IPS-NIHi7 (cell line): ENCODE data around the gene RPS6KC1.
"Not testable (repeated sequence)": the region's sequence is repeated elsewhere in the genome, so short reads cannot be mapped to it uniquely, and the experiment has no call there.

Experiments used
- DNase-seq: peaks from one replicate; pipeline ENCODE4 v3.0.0; 2012; ENCODE audit warnings: mixed read lengths; ENCODE audit errors: extremely low spot score

Gene RPS6KC1, protein sequence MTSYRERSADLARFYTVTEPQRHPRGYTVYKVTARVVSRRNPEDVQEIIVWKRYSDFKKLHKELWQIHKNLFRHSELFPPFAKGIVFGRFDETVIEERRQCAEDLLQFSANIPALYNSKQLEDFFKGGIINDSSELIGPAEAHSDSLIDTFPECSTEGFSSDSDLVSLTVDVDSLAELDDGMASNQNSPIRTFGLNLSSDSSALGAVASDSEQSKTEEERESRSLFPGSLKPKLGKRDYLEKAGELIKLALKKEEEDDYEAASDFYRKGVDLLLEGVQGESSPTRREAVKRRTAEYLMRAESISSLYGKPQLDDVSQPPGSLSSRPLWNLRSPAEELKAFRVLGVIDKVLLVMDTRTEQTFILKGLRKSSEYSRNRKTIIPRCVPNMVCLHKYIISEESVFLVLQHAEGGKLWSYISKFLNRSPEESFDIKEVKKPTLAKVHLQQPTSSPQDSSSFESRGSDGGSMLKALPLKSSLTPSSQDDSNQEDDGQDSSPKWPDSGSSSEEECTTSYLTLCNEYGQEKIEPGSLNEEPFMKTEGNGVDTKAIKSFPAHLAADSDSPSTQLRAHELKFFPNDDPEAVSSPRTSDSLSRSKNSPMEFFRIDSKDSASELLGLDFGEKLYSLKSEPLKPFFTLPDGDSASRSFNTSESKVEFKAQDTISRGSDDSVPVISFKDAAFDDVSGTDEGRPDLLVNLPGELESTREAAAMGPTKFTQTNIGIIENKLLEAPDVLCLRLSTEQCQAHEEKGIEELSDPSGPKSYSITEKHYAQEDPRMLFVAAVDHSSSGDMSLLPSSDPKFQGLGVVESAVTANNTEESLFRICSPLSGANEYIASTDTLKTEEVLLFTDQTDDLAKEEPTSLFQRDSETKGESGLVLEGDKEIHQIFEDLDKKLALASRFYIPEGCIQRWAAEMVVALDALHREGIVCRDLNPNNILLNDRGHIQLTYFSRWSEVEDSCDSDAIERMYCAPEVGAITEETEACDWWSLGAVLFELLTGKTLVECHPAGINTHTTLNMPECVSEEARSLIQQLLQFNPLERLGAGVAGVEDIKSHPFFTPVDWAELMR

DNA sequence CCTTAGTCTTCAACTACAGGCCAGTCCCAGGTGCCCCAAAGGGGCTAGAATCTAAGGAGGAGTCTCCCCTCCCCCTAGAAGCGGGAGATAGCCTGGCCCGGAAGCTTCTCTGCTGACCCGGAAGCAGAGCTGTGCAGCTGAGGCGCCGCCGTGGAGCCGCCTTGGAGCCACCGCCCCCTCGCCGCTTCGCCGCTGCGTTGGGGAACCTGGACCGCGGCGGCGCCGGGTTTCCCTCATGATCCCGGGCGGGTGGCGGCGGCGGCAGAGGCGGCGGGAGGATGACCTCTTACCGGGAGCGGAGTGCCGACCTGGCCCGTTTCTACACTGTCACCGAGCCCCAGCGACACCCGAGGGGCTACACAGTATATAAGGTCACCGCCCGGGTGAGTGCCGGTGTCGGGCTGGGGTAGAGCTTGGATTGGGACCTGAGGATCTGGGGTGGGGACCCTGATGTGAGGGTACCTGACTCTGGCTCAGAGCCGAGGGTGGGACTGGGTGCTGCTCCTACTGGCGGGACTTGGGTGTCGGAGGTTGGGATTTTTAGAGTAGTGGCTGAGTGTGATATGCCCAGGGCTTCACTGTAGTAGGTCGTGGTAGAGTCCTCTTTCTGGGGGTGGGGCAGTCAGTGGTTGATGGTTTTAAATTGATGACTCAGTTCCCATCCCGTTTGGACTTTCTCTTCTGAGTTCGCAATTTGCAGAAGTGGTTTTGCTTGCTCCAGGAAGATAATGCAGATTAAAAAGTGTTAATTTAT is at the start of gene RPS6KC1:
RPS6KC1 (plus strand) TSS at position 115 of the 754 bp plus-strand sequence; CDS start at position 279, 164 bp downstream.
- DNase-seq: peak; percentile 93

DNA sequence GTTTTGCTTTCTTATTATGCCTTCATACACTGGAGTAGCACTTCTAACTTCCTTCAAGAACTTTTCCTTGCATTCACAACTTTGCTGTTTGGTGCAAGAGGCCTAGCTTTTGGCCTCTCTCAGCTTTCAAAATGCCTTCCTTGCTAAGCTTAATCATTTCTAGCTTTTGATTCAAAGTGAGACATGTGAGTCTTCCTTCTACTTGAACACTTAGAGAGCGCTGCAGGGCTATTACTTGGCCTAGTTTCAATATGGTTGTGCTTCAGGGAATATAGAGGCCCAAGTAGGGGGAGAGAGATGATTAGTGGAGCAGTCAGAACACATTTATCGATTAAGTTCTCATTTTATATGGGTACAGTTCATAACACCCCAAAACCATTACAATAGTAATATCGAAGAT is 47.8 kb upstream of the RPS6KC1 start:
- DNase-seq: no peak

DNA sequence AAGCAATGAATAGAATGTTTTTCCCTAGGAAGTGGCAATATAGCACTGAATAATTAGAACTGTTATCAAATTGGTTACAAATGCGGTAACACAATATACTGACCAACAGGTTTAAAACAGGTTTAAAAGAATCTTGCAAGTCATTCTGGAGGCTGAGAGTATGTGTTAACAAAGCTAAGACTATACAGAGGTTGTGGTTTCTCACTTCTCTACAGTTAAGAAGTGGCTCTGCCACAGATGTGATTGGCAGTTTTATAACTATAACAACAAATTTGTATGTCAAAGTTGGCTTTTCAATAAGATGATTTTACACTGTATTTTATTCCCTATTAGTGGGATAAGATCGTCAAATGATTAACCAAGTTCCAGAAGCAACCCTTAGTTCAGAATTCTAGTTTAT is 42.5 kb upstream of the RPS6KC1 start:
- no peak for DNase-seq

DNA sequence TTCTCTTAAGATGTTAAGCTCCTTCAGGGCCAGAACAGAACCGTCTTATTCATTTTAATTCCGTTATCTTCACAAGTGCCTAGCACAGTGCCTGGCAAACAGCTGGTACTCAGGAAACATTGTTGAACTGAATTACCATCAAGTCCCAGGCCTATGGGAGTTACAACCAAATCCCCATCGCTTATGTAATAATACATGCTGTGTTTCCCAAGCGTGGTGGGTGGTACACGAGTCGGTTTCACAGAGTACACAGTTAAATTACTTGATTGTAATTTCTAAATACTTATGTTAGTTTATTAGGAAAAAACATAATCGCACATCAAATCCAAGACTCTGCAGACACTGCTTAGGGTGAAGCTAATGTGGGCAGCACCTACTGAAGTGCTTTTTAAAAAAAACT is 36.4 kb upstream of the RPS6KC1 start:
- DNase-seq: no peak

DNA sequence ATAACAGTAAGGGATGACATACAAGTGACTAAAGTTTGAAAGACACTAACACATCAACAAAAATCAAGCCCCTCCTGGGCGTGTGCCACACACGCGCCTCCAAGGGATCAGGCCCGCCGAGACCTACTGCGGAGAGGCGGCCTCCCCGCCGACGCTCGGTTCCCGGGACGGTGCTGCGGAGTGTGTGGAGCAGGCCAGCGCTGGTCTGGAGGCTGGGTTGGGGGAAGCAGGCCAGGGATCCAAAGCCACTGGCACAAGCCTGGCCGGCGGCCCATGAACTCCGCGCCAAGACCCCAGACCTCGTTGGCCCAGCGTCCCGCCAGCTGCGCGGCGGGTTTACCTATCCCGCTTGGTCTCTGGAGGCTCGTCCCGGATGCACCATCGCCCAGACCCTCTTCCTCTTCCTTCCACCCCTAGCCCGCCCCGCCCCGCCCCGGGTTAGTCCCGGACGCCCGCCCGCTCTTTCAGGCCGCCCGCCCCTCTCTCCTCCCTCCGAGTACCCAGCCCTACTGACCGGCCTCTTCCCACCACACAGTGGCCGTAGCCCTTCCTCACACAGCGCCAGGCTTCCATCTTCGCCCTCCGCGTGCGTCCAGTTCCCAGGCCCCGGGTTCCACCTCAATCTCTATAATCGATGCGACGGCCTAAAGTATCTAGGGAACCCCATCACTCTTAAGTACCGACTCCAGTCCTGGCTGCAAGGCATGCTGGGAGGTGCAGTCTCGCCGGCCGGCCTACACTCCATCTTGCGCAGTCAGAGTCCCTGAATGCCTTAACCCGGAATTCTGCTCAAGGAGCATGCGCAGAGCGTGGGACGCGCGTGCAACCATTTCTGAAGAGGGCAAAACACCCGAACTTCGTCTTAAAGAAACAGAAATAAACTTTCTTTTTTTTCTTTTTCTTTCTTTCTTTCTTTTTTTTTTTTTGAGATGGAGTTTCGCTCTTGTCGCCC is 35.7 kb upstream of the RPS6KC1 start, which contains the start of gene ANGEL2:
ANGEL2 (minus strand) TSS at position 769 of the 952 bp plus-strand sequence; CDS start at position 573, 196 bp downstream.
- peak; percentile 96 for DNase-seq

DNA sequence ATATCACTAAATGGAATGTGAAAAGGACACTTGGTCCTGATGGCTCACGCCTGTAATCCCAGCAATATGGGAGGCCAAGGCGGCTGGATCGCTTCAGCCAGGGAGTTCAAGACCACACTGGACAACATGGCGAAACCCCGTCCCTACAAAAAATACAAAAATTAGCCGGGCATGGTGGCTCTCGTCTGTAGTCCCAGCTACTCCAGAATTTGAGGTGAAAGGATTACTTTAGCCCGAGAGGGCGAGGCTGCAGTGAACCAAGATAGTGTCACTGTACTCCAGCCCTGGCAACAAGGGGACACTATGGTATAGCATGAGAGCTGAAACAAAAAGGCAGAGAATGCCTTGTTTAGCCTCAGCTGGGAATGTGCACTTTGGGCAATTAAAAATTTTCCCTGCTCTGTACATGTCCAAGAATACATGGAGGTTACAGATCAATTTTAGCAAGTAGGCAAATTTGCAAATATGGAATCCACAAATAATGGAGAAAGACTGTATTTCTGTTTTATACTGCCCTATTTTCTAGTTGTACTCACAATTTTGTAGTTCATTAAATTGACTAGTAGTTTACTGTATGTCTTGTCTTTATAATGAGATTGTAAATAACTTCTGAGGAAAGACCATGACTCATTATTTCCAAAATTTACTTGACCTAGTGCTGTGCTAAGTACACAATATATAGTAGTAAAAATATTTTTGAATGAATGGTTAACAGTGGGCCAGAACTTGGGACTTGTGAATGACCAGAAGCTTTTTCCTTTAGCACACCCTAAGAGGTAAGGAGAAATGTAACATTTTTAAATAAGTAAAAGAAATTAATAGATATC is 33.4 kb upstream of the RPS6KC1 start:
- no peak for DNase-seq

DNA sequence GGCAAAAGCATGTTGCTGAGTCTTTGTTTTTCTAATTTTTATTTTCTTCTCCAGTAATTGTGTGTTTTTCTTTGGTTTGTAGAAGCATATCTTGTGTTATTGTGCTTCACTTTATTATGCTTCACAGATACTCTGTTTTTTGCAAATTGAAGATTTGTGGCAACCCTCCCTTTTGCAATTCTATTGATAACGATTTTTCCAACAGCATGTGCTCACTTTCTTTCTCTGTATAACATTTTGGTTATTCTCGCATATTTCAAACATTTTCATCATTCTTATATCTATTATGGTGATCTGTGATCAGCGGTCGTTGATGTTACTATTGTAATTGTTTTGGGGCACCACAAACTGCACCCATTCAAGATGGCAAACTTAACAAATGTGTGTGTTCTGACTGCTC is 31.6 kb upstream of the RPS6KC1 start:
- DNase-seq: no peak

DNA sequence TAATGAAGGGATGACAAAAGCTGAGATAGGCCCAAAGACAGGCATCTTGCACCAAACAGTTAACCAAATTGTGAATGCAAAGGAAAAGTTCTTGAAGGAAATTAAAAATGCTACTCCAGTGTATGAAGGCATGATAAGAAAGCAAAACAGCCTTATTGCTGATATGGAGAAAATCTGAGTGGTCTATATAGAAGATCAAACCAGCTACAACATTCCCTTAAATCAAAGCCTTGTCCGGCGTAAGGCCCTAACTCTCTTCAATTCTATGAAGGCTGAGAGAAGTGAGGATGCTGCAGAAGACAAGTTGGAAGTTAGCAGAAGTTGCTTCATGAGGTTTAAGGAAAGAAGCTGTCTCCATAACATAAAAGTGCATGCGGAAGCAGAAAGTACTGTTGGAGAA is 31.0 kb upstream of the RPS6KC1 start:
- DNase-seq: no peak

DNA sequence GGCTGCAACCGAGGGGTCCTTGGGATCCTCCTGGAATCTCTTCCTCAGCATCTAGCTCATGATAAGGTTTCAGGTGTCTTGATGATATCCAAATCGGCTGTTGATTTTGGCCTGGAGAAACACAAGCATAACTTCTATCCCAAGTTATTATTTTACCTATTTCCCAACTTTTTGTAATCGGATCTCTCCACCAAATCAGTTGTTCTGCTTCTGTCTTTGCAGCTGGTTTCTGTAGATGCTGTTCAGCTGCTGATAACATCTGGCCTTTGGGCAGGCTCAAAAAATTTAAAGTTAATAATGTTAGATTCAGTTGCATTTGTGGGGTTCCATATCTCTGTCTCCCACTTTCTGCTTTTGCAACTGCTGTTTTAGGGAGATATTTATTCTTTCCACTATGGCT is 24.0 kb upstream of the RPS6KC1 start:
- not testable (repeated sequence) for DNase-seq

DNA sequence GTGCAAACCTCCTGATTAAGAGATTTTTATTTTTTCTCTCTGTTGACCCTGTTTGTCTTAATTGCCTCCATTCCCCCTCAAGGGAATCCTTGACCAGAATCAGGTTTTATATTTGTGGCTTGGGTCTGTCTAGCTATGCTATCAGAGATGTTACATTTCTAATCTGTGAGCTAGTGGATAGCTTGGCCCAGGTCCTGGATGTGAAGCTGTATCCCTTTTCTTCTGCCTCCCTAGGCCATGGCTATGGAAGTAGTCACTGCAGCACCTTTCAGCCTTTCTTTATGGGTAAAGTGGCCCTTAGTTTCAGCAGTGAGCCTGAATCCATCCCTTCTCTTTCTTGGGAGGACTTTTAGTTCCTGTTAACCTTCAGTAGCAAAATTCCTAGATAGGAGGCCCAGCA is 18.4 kb upstream of the RPS6KC1 start:
- DNase-seq: no peak

DNA sequence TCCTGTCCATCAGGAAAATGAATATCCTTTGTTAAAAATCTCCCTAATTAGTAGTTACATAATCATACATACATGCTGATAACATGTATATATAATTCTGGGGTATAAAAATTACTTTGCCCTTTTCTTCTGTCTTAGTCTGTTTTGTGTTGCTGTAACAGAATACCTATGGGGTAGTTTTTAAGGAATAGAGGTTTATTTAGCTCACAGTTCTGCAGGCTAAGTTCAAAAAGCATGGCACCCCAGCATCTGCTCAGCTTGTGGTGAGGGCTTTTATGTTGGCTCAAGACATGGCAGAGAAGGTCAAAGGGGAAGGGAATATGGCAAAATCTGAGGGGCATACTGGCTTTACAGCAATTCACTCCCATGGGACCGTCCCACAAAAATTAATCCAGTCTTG is 16.3 kb upstream of the RPS6KC1 start:
- no peak for DNase-seq

DNA sequence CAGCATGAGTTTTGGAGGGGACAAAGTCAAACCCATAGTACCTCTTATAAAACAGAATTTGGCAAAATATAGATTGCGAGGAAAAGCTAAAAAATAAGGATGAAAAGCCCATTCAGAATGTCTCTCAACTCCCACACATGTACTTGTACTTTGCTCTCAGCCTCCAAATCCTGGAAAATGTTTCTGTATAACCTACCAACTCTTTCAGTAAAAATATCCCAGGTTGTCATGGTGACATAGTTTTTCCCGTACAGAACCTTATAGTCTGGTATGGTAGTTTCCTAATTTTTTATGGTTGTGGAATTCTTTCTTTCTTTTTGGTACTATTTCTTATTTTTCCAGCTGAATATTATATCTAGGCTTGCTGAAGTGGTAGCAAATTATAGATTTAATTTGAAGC is 15.5 kb upstream of the RPS6KC1 start:
- DNase-seq: no peak

DNA sequence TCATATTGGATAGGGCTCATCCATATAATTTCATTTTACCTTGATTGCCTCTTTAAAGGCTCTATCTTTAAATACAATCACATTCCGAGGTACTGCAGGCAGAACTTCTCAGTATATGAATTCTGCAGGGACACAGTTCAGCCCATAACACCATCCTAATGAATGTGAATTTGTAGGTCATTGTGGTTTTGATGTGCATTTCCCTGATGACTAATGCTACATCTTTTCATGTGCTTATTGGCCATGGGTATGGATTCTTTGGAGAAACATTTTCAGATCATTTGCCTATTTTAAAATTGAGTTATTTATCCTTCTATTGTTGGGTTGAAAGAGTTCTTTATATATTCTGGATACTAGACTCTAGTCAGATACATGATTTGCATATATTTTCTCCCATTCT is 9.6 kb upstream of the RPS6KC1 start:
- no peak for DNase-seq

DNA sequence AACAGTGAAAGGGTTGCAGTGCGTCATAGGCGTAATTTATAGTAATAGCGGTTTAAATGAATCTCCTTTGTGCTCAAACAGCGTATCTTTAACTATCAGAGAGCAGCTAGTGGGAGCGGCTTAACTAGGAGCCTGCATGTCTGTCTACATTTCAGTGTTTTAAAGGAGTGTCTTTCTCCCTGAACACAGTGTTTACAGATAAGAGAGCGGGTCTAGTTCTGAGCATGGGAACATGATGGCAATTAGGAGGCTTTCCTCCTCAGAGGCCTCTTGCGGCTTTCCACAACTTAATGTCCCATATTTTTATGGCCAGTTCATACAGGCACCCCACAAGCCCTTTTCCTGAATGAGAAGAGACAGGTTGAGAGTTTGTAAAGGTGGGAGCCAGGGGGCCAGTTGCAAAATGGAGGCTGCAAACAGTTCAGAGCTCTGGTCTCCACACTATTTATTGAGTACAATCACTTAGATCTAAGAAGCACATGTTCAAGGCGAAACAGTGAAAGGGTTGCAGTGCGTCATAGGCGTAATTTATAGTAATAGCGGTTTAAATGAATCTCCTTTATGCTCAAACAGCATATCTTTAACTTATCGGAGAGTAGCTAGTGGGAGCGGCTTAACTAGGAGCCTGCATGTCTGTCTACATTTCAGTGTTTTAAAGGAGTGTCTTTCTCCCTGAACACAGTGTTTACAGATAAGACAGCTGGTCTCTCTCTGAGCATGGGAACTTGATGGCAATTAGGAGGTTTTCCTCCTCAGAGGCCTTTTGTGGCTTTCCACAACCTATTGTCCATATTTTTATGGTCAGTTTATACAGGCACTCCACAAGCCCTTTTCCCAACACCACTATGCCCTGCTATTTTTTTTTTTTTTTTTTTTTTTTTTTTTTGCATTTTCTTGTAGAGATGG is 5.5 kb upstream of the RPS6KC1 start:
- DNase-seq: not testable (repeated sequence)

DNA sequence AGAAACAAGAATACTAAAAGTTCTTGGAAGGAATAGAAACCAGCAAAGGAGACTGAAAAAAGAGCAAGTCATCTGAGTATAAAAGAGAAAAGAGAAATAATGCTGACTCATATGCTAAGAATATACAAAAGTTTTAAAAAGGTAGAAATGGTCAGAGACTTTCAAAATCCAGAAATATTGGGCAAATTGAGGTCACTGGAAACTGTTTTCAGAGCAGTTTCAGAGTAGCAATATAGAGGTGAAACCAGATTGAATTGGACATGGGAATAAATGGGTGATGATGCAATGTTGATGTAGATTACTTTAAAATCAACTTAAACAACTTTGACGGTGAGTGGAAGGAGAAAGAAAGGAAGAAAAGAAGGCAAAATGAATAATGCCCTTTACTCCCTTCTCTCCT is 1.8 kb upstream of the RPS6KC1 start:
- no peak for DNase-seq

DNA sequence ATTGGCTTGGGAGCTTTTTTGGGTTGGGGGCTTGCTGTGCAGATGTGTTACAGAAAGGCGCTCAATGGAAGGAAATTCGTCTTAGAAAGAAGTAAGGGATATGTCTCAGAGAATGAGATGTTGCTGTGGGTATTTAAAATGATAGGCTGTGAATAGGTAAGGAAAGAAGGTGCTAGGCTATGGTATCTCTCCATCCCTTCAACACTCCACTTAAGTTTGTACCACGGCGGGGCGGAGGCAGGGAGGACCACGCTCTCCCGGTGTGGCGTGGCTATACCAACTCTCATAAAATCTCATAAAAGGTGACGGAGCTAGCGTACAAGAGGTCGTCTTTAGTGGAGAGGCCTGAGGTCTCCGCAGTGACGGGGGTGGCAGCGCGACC is 305 bp upstream of the RPS6KC1 start:
- DNase-seq: no peak

DNA sequence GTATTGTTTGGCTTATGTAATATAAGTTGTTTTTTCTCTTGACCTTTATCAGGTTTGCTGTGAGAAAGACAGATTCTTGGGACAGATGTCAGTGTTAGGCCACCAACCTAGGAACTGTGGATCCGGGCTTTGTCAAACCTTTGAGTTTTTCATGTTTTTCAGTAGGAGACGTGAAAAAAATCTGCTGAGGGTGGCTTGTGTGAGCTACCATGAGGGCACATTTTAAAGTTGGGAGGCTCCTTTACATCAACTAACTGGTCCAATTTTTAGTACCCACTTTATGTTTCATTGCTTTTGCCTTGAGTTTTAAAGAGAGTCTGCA is 801 bp downstream of the RPS6KC1 start:
- DNase-seq: no peak

DNA sequence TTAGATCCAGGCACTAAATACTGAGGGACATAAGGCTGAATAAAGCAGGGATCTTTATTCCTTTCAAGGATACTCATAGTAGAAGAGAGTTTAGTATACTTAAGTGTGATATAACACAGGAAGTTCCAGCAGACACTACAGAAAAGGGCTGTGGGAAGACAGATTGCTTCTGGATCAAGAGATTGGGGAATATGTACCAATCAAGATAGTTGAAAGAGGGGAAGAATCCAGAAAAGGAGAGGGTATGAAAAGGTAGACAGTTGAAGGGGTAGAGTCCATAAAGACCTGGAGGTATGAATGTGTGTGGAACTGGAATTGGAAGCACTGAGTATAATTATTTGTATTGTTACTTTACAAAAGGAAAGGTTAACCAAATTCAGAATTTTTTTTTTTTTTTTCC is 2.4 kb downstream of the RPS6KC1 start:
- no peak for DNase-seq

DNA sequence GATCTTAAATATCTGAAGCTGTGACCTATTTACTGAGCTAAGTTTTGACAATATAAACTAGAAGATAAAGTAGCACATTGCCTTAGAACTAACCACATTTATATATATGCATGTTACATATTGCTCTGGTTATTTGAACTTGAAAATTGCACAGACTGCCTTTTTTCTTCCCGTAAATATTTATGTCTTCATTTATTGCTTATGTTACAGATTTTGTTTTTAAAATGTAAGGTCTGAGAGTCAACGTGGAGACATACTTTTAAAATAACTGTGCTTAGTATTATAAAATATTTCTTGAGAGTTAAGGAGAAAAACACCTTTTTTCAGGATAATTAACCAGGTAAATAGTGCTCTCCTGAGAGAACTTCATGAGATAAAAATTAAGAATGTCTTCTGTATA is 3.1 kb downstream of the RPS6KC1 start:
- DNase-seq: no peak
